ENCODE data around the gene KBTBD12. TPM values are rescaled to one million over a fixed set of nuclear protein-coding genes. Genes with fewer than 3 reads are reported as not detected.

The KBTBD12 gene
- total and polyA plus RNA-seq, 2 of the 13 experiments (the other 11 are each of a cell fraction or from before 2014, with no cell fraction given): not detected

DNA sequence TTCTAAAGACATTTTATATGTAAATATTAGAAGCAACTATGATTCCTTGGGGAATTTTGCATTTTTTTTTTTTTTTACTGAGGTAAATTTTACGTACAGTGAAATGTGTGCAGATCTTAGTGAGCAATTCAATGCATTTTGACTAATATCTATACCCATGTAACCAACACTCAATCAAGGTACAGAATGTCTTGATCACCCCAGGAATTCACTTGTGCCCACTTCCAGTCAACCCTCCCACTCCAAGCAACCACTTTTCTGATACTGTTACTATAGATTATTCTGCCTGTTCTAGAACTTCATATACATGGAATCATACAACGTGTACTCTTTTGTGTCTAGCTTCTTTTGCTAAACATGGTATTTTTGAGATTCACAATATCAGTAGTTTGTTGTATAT, 47.6 kb upstream of the KBTBD12 start (continued):
- TF ChIP-seq TEAD3 (CRISPR knock-in tag; optimal IDR thresholded peaks at IDR 0.05; ENCODE audit: borderline replicate concordance): no peak
- TF ChIP-seq, protein P1, sequence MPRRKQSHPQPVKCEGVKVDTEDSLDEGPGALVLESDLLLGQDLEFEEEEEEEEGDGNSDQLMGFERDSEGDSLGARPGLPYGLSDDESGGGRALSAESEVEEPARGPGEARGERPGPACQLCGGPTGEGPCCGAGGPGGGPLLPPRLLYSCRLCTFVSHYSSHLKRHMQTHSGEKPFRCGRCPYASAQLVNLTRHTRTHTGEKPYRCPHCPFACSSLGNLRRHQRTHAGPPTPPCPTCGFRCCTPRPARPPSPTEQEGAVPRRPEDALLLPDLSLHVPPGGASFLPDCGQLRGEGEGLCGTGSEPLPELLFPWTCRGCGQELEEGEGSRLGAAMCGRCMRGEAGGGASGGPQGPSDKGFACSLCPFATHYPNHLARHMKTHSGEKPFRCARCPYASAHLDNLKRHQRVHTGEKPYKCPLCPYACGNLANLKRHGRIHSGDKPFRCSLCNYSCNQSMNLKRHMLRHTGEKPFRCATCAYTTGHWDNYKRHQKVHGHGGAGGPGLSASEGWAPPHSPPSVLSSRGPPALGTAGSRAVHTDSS (CRISPR knock-in tag; conservative IDR thresholded peaks at IDR 0.05): no peak

DNA sequence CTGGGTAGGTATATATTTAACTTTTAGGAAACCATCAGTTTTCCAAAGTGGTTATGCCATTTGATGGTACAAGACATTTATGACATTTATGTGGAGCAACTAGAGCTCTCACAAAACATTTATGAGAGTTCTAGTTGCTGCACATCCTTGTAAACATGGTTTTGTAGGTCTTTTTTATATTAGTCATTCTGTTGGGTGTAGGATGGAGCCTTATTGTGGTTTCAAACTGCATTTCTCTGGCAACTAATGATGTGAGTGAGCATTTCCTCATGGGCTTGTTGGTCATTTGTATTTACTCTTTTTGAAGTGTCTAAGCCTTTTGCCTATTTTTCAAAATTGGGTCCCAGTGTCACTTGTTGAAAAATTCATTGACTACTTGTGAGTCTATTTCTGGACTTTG, 47.0 kb upstream of the KBTBD12 start:
- Histone ChIP-seq H3K79me2 (ENCODE audit: insufficient read depth, low read length) (no peaks in the 10 kb centered on the region), H3K4me2 (ENCODE audit: low read depth, low read length) (no peak overlapping the region), H3K9me3 (ENCODE audit: low read length) (no peaks in the 10 kb centered on the region), H2AFZ (ENCODE audit: low read length) (no peak overlapping the region), H3K27me3 (ENCODE audit: control insufficient read depth in 1 of 2, insufficient read depth in 2 of 2, low read length in 2 of 2) (peaks cover 0 to 2% of the 10 kb centered on the region in 2 experiments; a peak in 2 of 5 replicates), H4K20me1 (ENCODE audit: insufficient read depth, low read length) (no peaks in the 10 kb centered on the region), H3K27ac (ENCODE audit: extremely low read length, insufficient read depth, low read length) (no peak overlapping the region), H3K36me3 (replicated peaks in 1 of 2; ENCODE audit: control insufficient read depth in 1 of 2, insufficient read depth in 2 of 2, low read length in 2 of 2) (no peaks in the 10 kb centered on the region), H3K4me3 (replicated peaks in 1 of 3; ENCODE audit: insufficient read depth in 1 of 3, low read depth in 2 of 3, low read length in 3 of 3) (no peak overlapping the region), H3K4me1 (ENCODE audit: insufficient read depth, low read length) (no peaks in the 10 kb centered on the region), H3K9ac (ENCODE audit: insufficient read depth, low read depth, low read length) (no peak overlapping the region)
- FAIRE-seq (no peak), ATAC-seq (no peak), DNase-seq (ENCODE audit: low spot score) (no peak)
- BruUV-seq (replicated peaks): no TSS peak
- TF ChIP-seq, protein P2, sequence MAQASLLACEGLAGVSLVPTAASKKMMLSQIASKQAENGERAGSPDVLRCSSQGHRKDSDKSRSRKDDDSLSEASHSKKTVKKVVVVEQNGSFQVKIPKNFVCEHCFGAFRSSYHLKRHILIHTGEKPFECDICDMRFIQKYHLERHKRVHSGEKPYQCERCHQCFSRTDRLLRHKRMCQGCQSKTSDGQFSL (CRISPR knock-in tag; IDR thresholded peaks at IDR 0.05): no peak
- TF ChIP-seq RBFOX2 (IDR thresholded peaks at IDR 0.05; ENCODE audit: low read depth, low read length): no peak
- TF ChIP-seq ETV6 (CRISPR knock-in tag; conservative IDR thresholded peaks at IDR 0.05): no peak
- TF ChIP-seq ISL2 (CRISPR knock-in tag; IDR thresholded peaks at IDR 0.05): no peak
- no peak for TF ChIP-seq SCMH1 (CRISPR knock-in tag; IDR thresholded peaks at IDR 0.05; ENCODE audit: borderline replicate concordance)
- no peak for TF ChIP-seq PRMT3 (CRISPR knock-in tag; IDR thresholded peaks at IDR 0.05; ENCODE audit: borderline replicate concordance, low read depth)
- TF ChIP-seq SNAPC2 (CRISPR knock-in tag; IDR thresholded peaks at IDR 0.05): no peak
- TF ChIP-seq ZBTB46 (CRISPR knock-in tag; IDR thresholded peaks at IDR 0.05; ENCODE audit: borderline replicate concordance): no peak
- CTCF ChIA-PET (ENCODE audit: low intra/inter-chr PET ratio, low total read pairs): no interaction called here
- in situ Hi-C loops (cut with HindIII; ENCODE audit: extremely low pct_ligation_motif_present, low pct_unique_long_range_greater_than_20kb) (no loop called here), intact Hi-C loops (cut with micrococcal nuclease; ENCODE audit: unreplicated experiment) (no loop called here)
- POLR2A ChIA-PET: no interaction called here

Data from HepG2 (cell line).